NT2/D1 (cell line): ENCODE measurements around the gene LRMDA.

Source experiments
- SUZ12 ChIP-seq: IDR thresholded peaks from 2 replicates; pipeline ENCODE4 v1.6.1; 2011; ENCODE audit not compliant: insufficient read length, insufficient read depth; ENCODE audit errors: extremely low read depth
- YY1 ChIP-seq: IDR thresholded peaks from 2 replicates; pipeline ENCODE4 v1.6.1; 2011; ENCODE audit not compliant: insufficient read length, insufficient read depth

GRCh38 chr10:76127984-76128589 lies 696.7 kb downstream of the LRMDA start:
- TF ChIP-seq YY1 (no peak), SUZ12 (no peak)
